HCT116 (cell line): ENCODE results near the gene NIPAL1. TPM values are rescaled to one million over a fixed set of nuclear protein-coding genes. Genes with fewer than 3 reads are reported as not detected.

Experiments used
- ATAC-seq: fragments of 200-7000 bp; cut with Tn5 transposase; 2 replicates; pipeline ENCODE4 v1.9.1; 2020; ENCODE audit warnings: mild to moderate bottlenecking, moderate library complexity
- BruUV-seq: library from RNA; stranded (reverse); fragments of 400-500 nt; replicated peaks from 2 replicates; lab custom pipeline; 2021; lab: Mats Ljungman, UMichigan
- CTCF ChIA-PET: fragments of 300-600 bp; sonication (Branson Sonifier 250); formaldehyde crosslinking; loops from one replicate; lab custom pipeline; 2021; ENCODE audit warnings: antibody characterized with exemption; lab: Charles Lee
- POLR2A ChIA-PET: fragments of 300-600, 350-600 bp; sonication (Branson Sonifier 250); formaldehyde crosslinking; loops from one replicate; lab custom pipeline; 2021; ENCODE audit warnings: antibody characterized with exemption; lab: Charles Lee
- RAD21 ChIA-PET, 2 experiments: fragments of 300-600 bp; sonication (Branson Sonifier 250); formaldehyde crosslinking; loops; one replicate each; lab custom pipeline; 2023; ENCODE audit warnings: low total read pairs in 2 of 2; ENCODE audit not compliant: uncharacterized antibody in 2 of 2, unreplicated experiment in 2 of 2, low non-redundant PET in 1 of 2; lab: Charles Lee
- DNase-seq: peaks from one replicate; pipeline ENCODE4 v3.0.0-alpha.2; 2010; ENCODE audit warnings: low read depth, low spot score
- H2AFZ ChIP-seq: fragments of 200-600 bp; shearing (Covaris generic), sonication (generic); 2 replicates; pipeline ENCODE4 v1.6.1; 2017; ENCODE audit warnings: low read depth, mixed run types, mixed read lengths, antibody characterized with exemption, low read length; ENCODE audit not compliant: poor library complexity, severe bottlenecking
- H3K27ac ChIP-seq: 2 replicates; pipeline ENCODE4 v1.5.1; 2012; ENCODE audit warnings: low read depth, low read length
- H3K27me3 ChIP-seq: fragments of 200-600 bp; sonication (generic); 2 replicates; pipeline ENCODE4 v1.6.1; 2016; ENCODE audit warnings: mixed run types, low read length, mixed read lengths; ENCODE audit not compliant: insufficient read depth
- H3K36me3 ChIP-seq, 2 experiments: fragments of 200-500 bp in 1 of 2; fragments of 200-600 bp in 1 of 2; sonication (Bioruptor generic) in 1 of 2; sonication (generic) in 1 of 2; 2 replicates each; pipeline versions ENCODE4 v1.5.1 to v1.6.1; 2014 to 2016; ENCODE audit warnings: low read length in 2 of 2, inconsistent platforms in 1 of 2, mixed read lengths in 1 of 2, mixed run types in 1 of 2; ENCODE audit not compliant: insufficient read depth in 2 of 2, control insufficient read depth in 1 of 2
- H3K4me1 ChIP-seq, 2 experiments: fragments of 200-600 bp in 1 of 2; sonication (generic) in 1 of 2; 2 replicates each; pipeline versions ENCODE4 v1.5.1 to v1.6.1; 2012 to 2017; ENCODE audit warnings: low read length in 2 of 2, inconsistent platforms in 1 of 2, mild to moderate bottlenecking in 1 of 2, mixed read lengths in 1 of 2, mixed run types in 1 of 2, moderate library complexity in 1 of 2; ENCODE audit not compliant: insufficient read depth in 2 of 2, control insufficient read depth in 1 of 2
- H3K4me2 ChIP-seq: fragments of 200-600 bp; sonication (generic); 2 replicates; pipeline ENCODE4 v1.6.1; 2017; ENCODE audit warnings: mixed run types, low read length, mixed read lengths
- H3K4me3 ChIP-seq, 2 experiments: fragments of 200-600 bp in 1 of 2; sonication (generic) in 1 of 2; replicated peaks in 1 of 2; 2 replicates each; pipeline ENCODE4 v1.5.1; 2011 to 2016; ENCODE audit warnings: low read length in 2 of 2, control low read depth in 1 of 2, low read depth in 1 of 2, mild to moderate bottlenecking in 1 of 2, mixed read lengths in 1 of 2, mixed run types in 1 of 2
- H3K79me2 ChIP-seq: fragments of 200-600 bp; sonication (generic); 2 replicates; pipeline ENCODE4 v1.6.1; 2017; ENCODE audit warnings: mild to moderate bottlenecking, mixed run types, low read length, moderate library complexity, mixed read lengths; ENCODE audit not compliant: insufficient read depth
- H3K9ac ChIP-seq: fragments of 200-600 bp; sonication (generic); 2 replicates; pipeline ENCODE4 v1.6.1; 2016; ENCODE audit warnings: low read length, mixed read lengths
- H3K9me2 ChIP-seq: fragments of 200-600 bp; sonication (generic), shearing (Covaris generic); 2 replicates; pipeline ENCODE4 v1.6.1; 2017; ENCODE audit warnings: mixed run types, mild to moderate bottlenecking, moderate library complexity; ENCODE audit not compliant: insufficient read depth
- H3K9me3 ChIP-seq, 2 experiments: fragments of 200-500 bp in 1 of 2; fragments of 200-600 bp in 1 of 2; sonication (Bioruptor generic) in 1 of 2; sonication (generic) in 1 of 2; 2 replicates each; pipeline ENCODE4 v1.6.1; 2014 to 2017; ENCODE audit warnings: low read length in 2 of 2, mixed read lengths in 2 of 2, inconsistent platforms in 1 of 2, low read depth in 1 of 2, mild to moderate bottlenecking in 1 of 2, mixed run types in 1 of 2, moderate library complexity in 1 of 2; ENCODE audit not compliant: control insufficient read depth in 1 of 2, insufficient read depth in 1 of 2
- H4K20me1 ChIP-seq: fragments of 200-600 bp; sonication (generic), shearing (Covaris generic); 2 replicates; pipeline ENCODE4 v1.6.1; 2017; ENCODE audit warnings: mixed run types, mild to moderate bottlenecking, moderate library complexity; ENCODE audit not compliant: insufficient read depth
- CBX3 ChIP-seq: IDR thresholded peaks from 2 replicates; pipeline ENCODE4 v1.6.1; 2012; ENCODE audit warnings: low read depth
- EGR1 ChIP-seq: IDR thresholded peaks from 2 replicates; pipeline ENCODE4 v1.6.1; 2012; ENCODE audit warnings: low read depth
- EZH2phosphoT487 ChIP-seq: fragments of 200-600 bp; IDR thresholded peaks from 2 replicates; pipeline ENCODE4 v1.6.1; 2018; ENCODE audit warnings: antibody characterized with exemption, borderline replicate concordance
- FOSL1 ChIP-seq: IDR thresholded peaks from 2 replicates; pipeline ENCODE4 v1.6.1; 2012; ENCODE audit warnings: low read depth
- POLR2A ChIP-seq: IDR thresholded peaks from 2 replicates; pipeline ENCODE4 v1.7.0; 2011; ENCODE audit warnings: borderline replicate concordance; ENCODE audit not compliant: insufficient read depth, insufficient read length; ENCODE audit errors: extremely low read depth
- POLR2AphosphoS5 ChIP-seq: IDR thresholded peaks from 2 replicates; pipeline ENCODE4 v1.6.1; 2011; ENCODE audit warnings: mild to moderate bottlenecking, low read depth, low read length, moderate library complexity
- SP1 ChIP-seq: IDR thresholded peaks from 2 replicates; pipeline ENCODE4 v1.6.1; 2012; ENCODE audit warnings: low read depth
- TCF7L2 ChIP-seq: IDR thresholded peaks from 2 replicates; pipeline ENCODE4 v1.7.0; 2011; ENCODE audit warnings: borderline replicate concordance, inconsistent platforms; ENCODE audit not compliant: insufficient read depth, insufficient read length; ENCODE audit errors: extremely low read depth
- YY1 ChIP-seq: IDR thresholded peaks from 2 replicates; pipeline ENCODE4 v1.6.1; 2011; ENCODE audit warnings: low read length, low read depth, moderate library complexity, mild to moderate bottlenecking; ENCODE audit not compliant: insufficient replicate concordance; ENCODE audit errors: extremely low read depth
- ZFX ChIP-seq: fragments of 450-650 bp; IDR thresholded peaks from 2 replicates; pipeline ENCODE4 v1.6.1; 2017
- intact Hi-C: fragments of 100-400 bp; cut with micrococcal nuclease; formaldehyde crosslinking; loops from 2 replicates; pipeline ENCODE4 v1.10.0; 2022
- total RNA-seq: library from RNA; stranded (reverse); gene quantifications from one replicate; pipeline ENCODE4 v1.2.1, GENCODE V29; 2021; ENCODE audit not compliant: unreplicated experiment
- TF ChIP-seq, protein P1 (sequence below): IDR thresholded peaks from 2 replicates; pipeline ENCODE4 v1.6.1; 2011; ENCODE audit warnings: mild to moderate bottlenecking, low read length, moderate library complexity; ENCODE audit not compliant: insufficient replicate concordance; ENCODE audit errors: extremely low read depth
- TF ChIP-seq, protein P2 (sequence below), 3 experiments: fragments of 200-600 bp in 1 of 3; sonication (generic) in 1 of 3; IDR thresholded peaks in 2 of 3; conservative IDR thresholded peaks in 1 of 3; 2 replicates each; pipeline ENCODE4 v1.5.1; 2012 to 2017; ENCODE audit warnings: low read depth in 2 of 3, low read length in 2 of 3, antibody characterized with exemption in 1 of 3, borderline replicate concordance in 1 of 3, control low read depth in 1 of 3, mild to moderate bottlenecking in 1 of 3, mixed read lengths in 1 of 3, mixed run types in 1 of 3, moderate library complexity in 1 of 3; ENCODE audit not compliant: insufficient read depth in 1 of 3
- TF ChIP-seq, protein P3 (sequence below): IDR thresholded peaks from 2 replicates; pipeline ENCODE4 v1.6.1; 2012
- TF ChIP-seq, protein P4 (sequence below): IDR thresholded peaks from 2 replicates; pipeline ENCODE4 v1.6.1; 2012

NIPAL1 gene
- total RNA-seq, 1 experiment from 2014 or later = 7.0 TPM

DNA sequence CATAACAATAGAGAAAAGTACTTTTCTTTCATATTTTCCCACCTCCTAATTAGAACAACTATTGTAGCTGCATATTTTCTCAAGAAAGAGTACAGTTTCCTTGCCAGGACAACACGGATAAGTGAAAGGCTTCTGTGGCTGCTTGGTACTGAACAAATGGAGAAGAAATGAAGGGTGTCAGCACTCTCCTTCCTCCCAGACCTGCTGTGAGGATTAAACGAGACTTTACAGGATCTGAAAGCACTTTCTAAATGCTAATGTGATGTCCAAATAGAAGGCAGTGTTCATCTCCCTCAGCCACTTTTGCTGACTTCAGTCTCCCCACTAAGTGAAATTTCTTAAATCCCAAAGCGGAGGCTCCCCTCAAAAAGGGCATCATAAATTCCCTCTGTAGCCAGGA lies 13.9 kb downstream of the NIPAL1 start:
- RAD21 ChIA-PET = no interaction called here
- TF ChIP-seq ZFX (no peak), EGR1 (no peak), POLR2AphosphoS5 (no peak)
- no peaks in the 10 kb centered on the region for H3K79me2 ChIP-seq
- peaks cover 4 to 5% of the 10 kb centered on the region in 2 experiments; a peak in 2 of 4 replicates for H3K36me3 ChIP-seq
- no peak overlapping the region for H3K4me2 ChIP-seq
- DNase-seq (no peak), ATAC-seq (no peak)
- no peaks in the 10 kb centered on the region for H4K20me1 ChIP-seq
- no TSS peak for BruUV-seq
- no peak overlapping the region for H3K9ac ChIP-seq
- H3K27me3 ChIP-seq = no peaks in the 10 kb centered on the region
- H3K4me1 ChIP-seq = no peaks in the 10 kb centered on the region
- H3K4me3 ChIP-seq = no peak overlapping the region
- H3K27ac ChIP-seq = no peak overlapping the region
- CTCF ChIA-PET = no interaction called here
- POLR2A ChIA-PET = no interaction called here
- intact Hi-C loops = loop anchor here (5.0 kb wide), 1 partner anchor 57 kb away; no protein-coding TSS in a partner anchor
- no peaks in the 10 kb centered on the region for H3K9me3 ChIP-seq
- no peaks in the 10 kb centered on the region for H3K9me2 ChIP-seq
- no peak overlapping the region for H2AFZ ChIP-seq

DNA sequence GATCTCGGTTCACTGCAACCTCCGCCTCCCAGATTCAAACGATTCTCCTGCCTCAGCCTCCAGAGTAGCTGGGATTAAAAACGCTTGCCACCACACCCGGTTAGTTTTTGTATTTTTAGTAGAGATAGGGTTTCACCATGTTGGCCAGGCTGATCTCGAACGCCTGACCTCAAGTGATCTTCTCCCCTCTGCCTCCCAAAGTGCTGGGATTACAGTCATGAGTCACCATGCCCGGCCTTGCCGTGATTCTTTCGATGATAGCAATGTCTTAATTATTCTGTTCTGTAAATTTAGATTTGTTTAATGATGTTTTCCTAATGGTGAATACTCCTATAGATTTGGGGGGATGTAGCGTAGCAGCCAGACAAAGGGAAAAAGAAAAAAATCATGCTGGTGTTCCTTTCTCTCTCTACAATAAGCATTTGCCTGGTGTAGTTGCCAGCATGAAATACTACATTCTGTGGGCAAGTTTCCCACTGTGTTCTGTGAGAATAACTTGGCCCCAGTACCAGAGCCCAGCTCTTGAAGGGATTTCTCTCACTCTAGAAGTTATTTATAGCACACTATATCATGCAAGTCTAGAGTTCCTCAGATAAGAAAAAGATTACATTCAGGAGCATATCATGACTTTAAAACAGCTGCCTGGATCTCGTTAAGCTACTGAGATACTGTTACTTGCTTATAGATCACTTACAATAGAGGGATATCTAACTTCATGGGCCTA lies 15.4 kb downstream of the NIPAL1 start:
- Histone ChIP-seq H3K27me3 (no peaks in the 10 kb centered on the region), H3K79me2 (no peaks in the 10 kb centered on the region), H3K4me2 (no peak overlapping the region), H2AFZ (no peak overlapping the region), H3K9ac (no peak overlapping the region), H3K4me3 (no peak overlapping the region), H3K9me2 (no peaks in the 10 kb centered on the region), H3K36me3 (peaks cover 3 to 4% of the 10 kb centered on the region in 2 experiments; a peak in 1 of 4 replicates), H3K4me1 (no peaks in the 10 kb centered on the region), H3K27ac (no peak overlapping the region), H4K20me1 (no peaks in the 10 kb centered on the region), H3K9me3 (no peaks in the 10 kb centered on the region)
- BruUV-seq = no TSS peak
- ChIA-PET RAD21 (no interaction called here), POLR2A (no interaction called here), CTCF (interaction anchor here (1.4 kb wide), 1 partner anchor 10 kb away, joined by 3 read pairs; no protein-coding TSS in a partner anchor)
- ATAC-seq = no peak
- TF ChIP-seq YY1 (no peak), FOSL1 (no peak), CBX3 (no peak), SP1 (no peak), EGR1 (no peak), POLR2A (no peak), TCF7L2 (no peak), EZH2phosphoT487 (no peak)
- TF ChIP-seq, protein P1, sequence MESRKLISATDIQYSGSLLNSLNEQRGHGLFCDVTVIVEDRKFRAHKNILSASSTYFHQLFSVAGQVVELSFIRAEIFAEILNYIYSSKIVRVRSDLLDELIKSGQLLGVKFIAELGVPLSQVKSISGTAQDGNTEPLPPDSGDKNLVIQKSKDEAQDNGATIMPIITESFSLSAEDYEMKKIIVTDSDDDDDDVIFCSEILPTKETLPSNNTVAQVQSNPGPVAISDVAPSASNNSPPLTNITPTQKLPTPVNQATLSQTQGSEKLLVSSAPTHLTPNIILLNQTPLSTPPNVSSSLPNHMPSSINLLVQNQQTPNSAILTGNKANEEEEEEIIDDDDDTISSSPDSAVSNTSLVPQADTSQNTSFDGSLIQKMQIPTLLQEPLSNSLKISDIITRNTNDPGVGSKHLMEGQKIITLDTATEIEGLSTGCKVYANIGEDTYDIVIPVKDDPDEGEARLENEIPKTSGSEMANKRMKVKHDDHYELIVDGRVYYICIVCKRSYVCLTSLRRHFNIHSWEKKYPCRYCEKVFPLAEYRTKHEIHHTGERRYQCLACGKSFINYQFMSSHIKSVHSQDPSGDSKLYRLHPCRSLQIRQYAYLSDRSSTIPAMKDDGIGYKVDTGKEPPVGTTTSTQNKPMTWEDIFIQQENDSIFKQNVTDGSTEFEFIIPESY = no peak
- TF ChIP-seq, protein P2, sequence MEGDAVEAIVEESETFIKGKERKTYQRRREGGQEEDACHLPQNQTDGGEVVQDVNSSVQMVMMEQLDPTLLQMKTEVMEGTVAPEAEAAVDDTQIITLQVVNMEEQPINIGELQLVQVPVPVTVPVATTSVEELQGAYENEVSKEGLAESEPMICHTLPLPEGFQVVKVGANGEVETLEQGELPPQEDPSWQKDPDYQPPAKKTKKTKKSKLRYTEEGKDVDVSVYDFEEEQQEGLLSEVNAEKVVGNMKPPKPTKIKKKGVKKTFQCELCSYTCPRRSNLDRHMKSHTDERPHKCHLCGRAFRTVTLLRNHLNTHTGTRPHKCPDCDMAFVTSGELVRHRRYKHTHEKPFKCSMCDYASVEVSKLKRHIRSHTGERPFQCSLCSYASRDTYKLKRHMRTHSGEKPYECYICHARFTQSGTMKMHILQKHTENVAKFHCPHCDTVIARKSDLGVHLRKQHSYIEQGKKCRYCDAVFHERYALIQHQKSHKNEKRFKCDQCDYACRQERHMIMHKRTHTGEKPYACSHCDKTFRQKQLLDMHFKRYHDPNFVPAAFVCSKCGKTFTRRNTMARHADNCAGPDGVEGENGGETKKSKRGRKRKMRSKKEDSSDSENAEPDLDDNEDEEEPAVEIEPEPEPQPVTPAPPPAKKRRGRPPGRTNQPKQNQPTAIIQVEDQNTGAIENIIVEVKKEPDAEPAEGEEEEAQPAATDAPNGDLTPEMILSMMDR (IDR thresholded peaks at IDR 0.05 in 2 of 3, conservative IDR thresholded peaks at IDR 0.05 in 1 of 3; ENCODE audit: borderline replicate concordance in 1 of 3, insufficient read depth in 1 of 3, low read depth in 2 of 3, low read length in 2 of 3) = no peak
- TF ChIP-seq, protein P3, sequence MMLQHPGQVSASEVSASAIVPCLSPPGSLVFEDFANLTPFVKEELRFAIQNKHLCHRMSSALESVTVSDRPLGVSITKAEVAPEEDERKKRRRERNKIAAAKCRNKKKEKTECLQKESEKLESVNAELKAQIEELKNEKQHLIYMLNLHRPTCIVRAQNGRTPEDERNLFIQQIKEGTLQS = no peak
- TF ChIP-seq, protein P4, sequence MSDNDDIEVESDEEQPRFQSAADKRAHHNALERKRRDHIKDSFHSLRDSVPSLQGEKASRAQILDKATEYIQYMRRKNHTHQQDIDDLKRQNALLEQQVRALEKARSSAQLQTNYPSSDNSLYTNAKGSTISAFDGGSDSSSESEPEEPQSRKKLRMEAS = no peak
- intact Hi-C loops = loop anchor here (5.0 kb wide), 1 partner anchor 55 kb away; no protein-coding TSS in a partner anchor
- DNase-seq = no peak
